Measurements from ENCODE around the gene GRID1.

The GRID1 gene

GRCh38 chr10:85657476-85658113 lies 709.0 kb downstream of the GRID1 start:
- Histone ChIP-seq H3K36me3 (no peaks in the 10 kb centered on the region), H3K27me3 (no peaks in the 10 kb centered on the region; the same call in 1 of the 2 replicates), H4K20me1 (no peaks in the 10 kb centered on the region), H3K4me2 (no peak overlapping the region), H3K9me3 (no peaks in the 10 kb centered on the region), H3K9ac (no peak overlapping the region), H3K4me1 (no peaks in the 10 kb centered on the region), H3K4me3 (no peak overlapping the region), H3K27ac (no peak overlapping the region)
- TF ChIP-seq Cebpa-rat (IDR thresholded peaks at IDR 0.05), result no peak

- Histone ChIP-seq H3K27ac (no peak overlapping the region), H4K20me1 (no peaks in the 10 kb centered on the region), H3K27me3 (no peaks in the 10 kb centered on the region), H3K4me3 (no peak overlapping the region), H3K36me3 (no peaks in the 10 kb centered on the region), H3K9me3 (no peaks in the 10 kb centered on the region), H3K9ac (no peak overlapping the region), H3K4me1 (no peaks in the 10 kb centered on the region), H3K4me2 (no peak overlapping the region)
- TF ChIP-seq Cebpa-rat (IDR thresholded peaks at IDR 0.05), result no peak
These were observed 711.2 kb downstream of the GRID1 start for GRCh38 chr10:85655411-85655810.

- no peaks in the 10 kb centered on the region for H3K4me1 ChIP-seq
- H3K36me3 ChIP-seq, result no peaks in the 10 kb centered on the region
- no peak overlapping the region for H3K9ac ChIP-seq
- TF ChIP-seq Cebpa-rat (IDR thresholded peaks at IDR 0.05), result no peak
- H3K27me3 ChIP-seq, result no peaks in the 10 kb centered on the region
- H3K27ac ChIP-seq, result no peak overlapping the region
- no peaks in the 10 kb centered on the region for H3K9me3 ChIP-seq
- no peak overlapping the region for H3K4me3 ChIP-seq
- H3K4me2 ChIP-seq, result no peak overlapping the region
- no peaks in the 10 kb centered on the region for H4K20me1 ChIP-seq
These were observed 715.1 kb downstream of the GRID1 start for GRCh38 chr10:85651497-85651882.

GRCh38 chr10:85650791-85651496 lies 715.7 kb downstream of the GRID1 start:
- no peaks in the 10 kb centered on the region for H3K4me1 ChIP-seq
- TF ChIP-seq Cebpa-rat (IDR thresholded peaks at IDR 0.05), result no peak
- no peaks in the 10 kb centered on the region for H3K27me3 ChIP-seq
- no peak overlapping the region for H3K9ac ChIP-seq
- H3K27ac ChIP-seq, result no peak overlapping the region
- no peak overlapping the region for H3K4me2 ChIP-seq
- no peaks in the 10 kb centered on the region for H3K9me3 ChIP-seq
- H3K4me3 ChIP-seq, result no peak overlapping the region
- no peaks in the 10 kb centered on the region for H4K20me1 ChIP-seq
- no peaks in the 10 kb centered on the region for H3K36me3 ChIP-seq

- no peak overlapping the region for H3K9ac ChIP-seq
- H3K27me3 ChIP-seq, result no peaks in the 10 kb centered on the region
- no peak for TF ChIP-seq Cebpa-rat (IDR thresholded peaks at IDR 0.05)
- H3K4me2 ChIP-seq, result no peak overlapping the region
- no peak overlapping the region for H3K4me3 ChIP-seq
- H4K20me1 ChIP-seq, result no peaks in the 10 kb centered on the region
- H3K27ac ChIP-seq, result no peak overlapping the region
- no peaks in the 10 kb centered on the region for H3K36me3 ChIP-seq
- H3K4me1 ChIP-seq, result no peaks in the 10 kb centered on the region
- H3K9me3 ChIP-seq, result no peaks in the 10 kb centered on the region
These were observed 717.1 kb downstream of the GRID1 start for GRCh38 chr10:85649461-85649860.

- Histone ChIP-seq H3K36me3 (no peaks in the 10 kb centered on the region), H3K9ac (no peak overlapping the region), H3K9me3 (no peaks in the 10 kb centered on the region), H3K4me2 (no peak overlapping the region), H3K27ac (no peak overlapping the region), H3K27me3 (no peaks in the 10 kb centered on the region), H3K4me3 (no peak overlapping the region), H3K4me1 (no peaks in the 10 kb centered on the region), H4K20me1 (no peaks in the 10 kb centered on the region)
- TF ChIP-seq Cebpa-rat (IDR thresholded peaks at IDR 0.05), result no peak
These were observed 718.3 kb downstream of the GRID1 start for GRCh38 chr10:85648279-85648754.

- H4K20me1 ChIP-seq, result no peaks in the 10 kb centered on the region
- H3K27me3 ChIP-seq, result no peaks in the 10 kb centered on the region
- no peaks in the 10 kb centered on the region for H3K36me3 ChIP-seq
- TF ChIP-seq Cebpa-rat (IDR thresholded peaks at IDR 0.05), result no peak
- no peak overlapping the region for H3K27ac ChIP-seq
- no peak overlapping the region for H3K4me2 ChIP-seq
- no peak overlapping the region for H3K4me3 ChIP-seq
- H3K4me1 ChIP-seq, result no peaks in the 10 kb centered on the region
- H3K9ac ChIP-seq, result no peak overlapping the region
- no peaks in the 10 kb centered on the region for H3K9me3 ChIP-seq
These were observed 718.9 kb downstream of the GRID1 start for GRCh38 chr10:85647741-85648140.

- H3K36me3 ChIP-seq, result no peaks in the 10 kb centered on the region
- no peak overlapping the region for H3K4me3 ChIP-seq
- no peaks in the 10 kb centered on the region for H3K9me3 ChIP-seq
- no peaks in the 10 kb centered on the region for H4K20me1 ChIP-seq
- H3K4me2 ChIP-seq, result no peak overlapping the region
- no peak overlapping the region for H3K9ac ChIP-seq
- no peak overlapping the region for H3K27ac ChIP-seq
- H3K27me3 ChIP-seq, result no peaks in the 10 kb centered on the region
- TF ChIP-seq Cebpa-rat (IDR thresholded peaks at IDR 0.05), result no peak
- H3K4me1 ChIP-seq, result no peaks in the 10 kb centered on the region
These were observed 720.5 kb downstream of the GRID1 start for GRCh38 chr10:85645926-85646711.

GRCh38 chr10:85645053-85645452 lies 721.5 kb downstream of the GRID1 start:
- no peaks in the 10 kb centered on the region for H3K27me3 ChIP-seq
- no peak overlapping the region for H3K27ac ChIP-seq
- H3K4me1 ChIP-seq, result no peaks in the 10 kb centered on the region
- H3K9ac ChIP-seq, result no peak overlapping the region
- H3K36me3 ChIP-seq, result no peaks in the 10 kb centered on the region
- no peak overlapping the region for H3K4me2 ChIP-seq
- no peaks in the 10 kb centered on the region for H3K9me3 ChIP-seq
- no peak for TF ChIP-seq Cebpa-rat (IDR thresholded peaks at IDR 0.05)
- H4K20me1 ChIP-seq, result no peaks in the 10 kb centered on the region
- H3K4me3 ChIP-seq, result no peak overlapping the region

All from BLaER1 (cell line).